ENCODE data around the gene CACTIN. TPM values are rescaled to one million over a fixed set of nuclear protein-coding genes. Genes with fewer than 3 reads are reported as not detected.
A peak's percentile ranks its signal among the peaks of the same experiment; 100 is the strongest.

The CACTIN gene
- polyA plus RNA-seq, 1 of the 3 experiments (the other 2 are of a cell fraction), result 36.4 TPM

DNA sequence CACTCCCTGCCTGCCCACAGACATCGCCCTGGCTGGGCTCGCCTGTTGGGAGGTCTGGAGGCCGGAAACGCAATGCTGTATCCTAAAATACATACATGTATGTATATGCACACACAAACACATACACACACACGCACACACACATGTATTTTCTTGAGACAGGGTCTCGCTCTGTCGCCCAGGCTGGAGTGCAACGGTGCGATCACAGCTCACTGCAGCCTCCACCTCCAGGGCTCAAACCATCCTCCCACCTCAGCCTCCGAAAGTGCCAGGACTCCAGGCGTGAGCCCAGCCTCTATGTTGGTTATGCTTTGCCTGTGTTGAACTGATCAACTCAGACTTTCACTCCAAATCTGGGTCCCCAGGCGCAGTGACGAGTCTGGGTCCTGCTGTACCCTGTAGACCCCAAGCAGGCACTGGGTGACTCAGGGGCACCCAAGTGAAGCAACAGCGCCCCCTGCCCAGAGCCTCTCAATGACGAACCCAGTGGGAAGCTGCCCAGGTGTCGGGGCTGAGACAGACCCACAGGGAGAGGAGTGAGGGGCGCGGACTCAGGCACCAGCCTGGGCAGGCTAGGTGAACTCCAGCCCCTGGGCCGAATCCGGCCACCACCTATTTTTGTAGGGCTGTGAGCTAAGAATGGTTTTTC, 27.4 kb upstream of the CACTIN start:
- no peaks in the 10 kb centered on the region for H3K27me3 ChIP-seq (ENCODE audit: insufficient read depth)
- no peak for TF ChIP-seq YY1 (IDR thresholded peaks at IDR 0.05; ENCODE audit: low read depth)
- TF ChIP-seq, protein P1, sequence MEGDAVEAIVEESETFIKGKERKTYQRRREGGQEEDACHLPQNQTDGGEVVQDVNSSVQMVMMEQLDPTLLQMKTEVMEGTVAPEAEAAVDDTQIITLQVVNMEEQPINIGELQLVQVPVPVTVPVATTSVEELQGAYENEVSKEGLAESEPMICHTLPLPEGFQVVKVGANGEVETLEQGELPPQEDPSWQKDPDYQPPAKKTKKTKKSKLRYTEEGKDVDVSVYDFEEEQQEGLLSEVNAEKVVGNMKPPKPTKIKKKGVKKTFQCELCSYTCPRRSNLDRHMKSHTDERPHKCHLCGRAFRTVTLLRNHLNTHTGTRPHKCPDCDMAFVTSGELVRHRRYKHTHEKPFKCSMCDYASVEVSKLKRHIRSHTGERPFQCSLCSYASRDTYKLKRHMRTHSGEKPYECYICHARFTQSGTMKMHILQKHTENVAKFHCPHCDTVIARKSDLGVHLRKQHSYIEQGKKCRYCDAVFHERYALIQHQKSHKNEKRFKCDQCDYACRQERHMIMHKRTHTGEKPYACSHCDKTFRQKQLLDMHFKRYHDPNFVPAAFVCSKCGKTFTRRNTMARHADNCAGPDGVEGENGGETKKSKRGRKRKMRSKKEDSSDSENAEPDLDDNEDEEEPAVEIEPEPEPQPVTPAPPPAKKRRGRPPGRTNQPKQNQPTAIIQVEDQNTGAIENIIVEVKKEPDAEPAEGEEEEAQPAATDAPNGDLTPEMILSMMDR (IDR thresholded peaks at IDR 0.05), result peak; percentile 48
- CTCF ChIA-PET, result interaction anchor here (1.0 to 1.4 kb wide), 6 partner anchors 11 to 69 kb away, joined by 3 to 6 read pairs (median 3); partner anchors contain the start of gene GIPC3
- H3K27ac ChIP-seq (ENCODE audit: low read depth in 2 of 2, low read length in 1 of 2), result no peak overlapping the region
- no peaks in the 10 kb centered on the region for H3F3A ChIP-seq (replicated peaks; ENCODE audit: insufficient read depth)
- peaks cover 0 to 6% of the 10 kb centered on the region in 2 experiments; a peak in 1 of 4 replicates for H3K4me1 ChIP-seq (ENCODE audit: control insufficient read depth in 1 of 2, insufficient read depth in 2 of 2, low read depth in 1 of 2, low read length in 1 of 2)
- no peaks in the 10 kb centered on the region for H3K9me3 ChIP-seq
- WGBS (ENCODE audit: low lambda C conversion rate), result 94% methylated on average over 19 of the region's 20 CpGs
- H4K20me1 ChIP-seq (ENCODE audit: insufficient read depth), result no peaks in the 10 kb centered on the region
- H2AFZ ChIP-seq (ENCODE audit: low read depth), result no peak overlapping the region
- H3K9me2 ChIP-seq, result no peaks in the 10 kb centered on the region
- peaks cover 6 to 21% of the 10 kb centered on the region in 2 experiments for H3K36me3 ChIP-seq (replicated peaks in 1 of 2; ENCODE audit: control insufficient read depth in 1 of 2, insufficient read depth in 2 of 2, low read length in 1 of 2)
- no peak overlapping the region for H3K4me3 ChIP-seq (ENCODE audit: low read depth in 2 of 2, low read length in 1 of 2)
- DNase-seq, result no peak
- no peak overlapping the region for H3K9ac ChIP-seq
- H3K79me2 ChIP-seq (ENCODE audit: insufficient read depth), result no peaks in the 10 kb centered on the region
- no peak overlapping the region for H3K4me2 ChIP-seq
- POLR2A ChIA-PET, result interaction anchor here (0.7 kb wide), 1 partner anchor 21 kb away, joined by 3 read pairs; no protein-coding TSS in a partner anchor

DNA sequence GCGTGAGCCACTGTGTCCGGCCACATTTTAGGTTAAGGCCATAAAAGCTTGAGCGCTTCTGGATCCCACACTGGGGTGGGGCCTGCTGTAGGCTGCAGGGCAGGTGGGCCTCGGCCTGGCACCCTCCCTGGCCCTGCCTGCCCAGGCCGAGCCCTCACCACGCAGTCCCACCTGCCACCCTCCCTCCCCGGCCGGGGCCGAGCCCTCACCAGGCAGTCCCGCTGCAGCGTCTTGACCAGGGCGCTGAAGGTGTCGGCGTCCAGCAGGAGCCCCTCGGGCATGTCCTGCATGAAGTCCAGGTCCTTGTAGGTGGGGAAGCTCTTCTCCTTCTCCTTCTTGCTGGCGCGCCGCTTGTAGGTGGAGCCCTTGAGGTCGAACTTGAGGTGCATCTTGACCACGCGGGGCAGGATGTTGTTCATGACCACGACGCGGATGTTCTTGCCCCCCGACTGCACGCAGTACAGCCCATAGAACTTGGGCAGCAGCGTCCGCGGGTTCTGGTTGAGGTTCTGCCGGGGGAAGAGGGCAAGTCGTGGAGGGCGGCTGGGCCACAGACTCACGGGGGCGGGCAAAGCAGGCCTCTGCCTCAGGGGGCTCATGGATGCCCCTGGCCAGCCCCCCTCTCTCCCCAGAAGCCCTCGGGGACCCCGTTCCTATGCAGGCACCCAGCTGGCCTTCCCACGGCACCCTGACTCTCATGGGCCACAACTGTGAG, 26.6 kb upstream of the CACTIN start:
- TF ChIP-seq FOSL2 (IDR thresholded peaks at IDR 0.05; ENCODE audit: borderline replicate concordance, low read depth) (no peak), EP300 (IDR thresholded peaks at IDR 0.05; ENCODE audit: borderline replicate concordance in 1 of 2, low read depth in 1 of 2, low read length in 1 of 2) (no peak), NFIC (IDR thresholded peaks at IDR 0.05; ENCODE audit: borderline replicate concordance) (no peak), CHD2 (IDR thresholded peaks at IDR 0.05; ENCODE audit: low read length, partially characterized antibody) (no peak)
- TF ChIP-seq, protein P2, sequence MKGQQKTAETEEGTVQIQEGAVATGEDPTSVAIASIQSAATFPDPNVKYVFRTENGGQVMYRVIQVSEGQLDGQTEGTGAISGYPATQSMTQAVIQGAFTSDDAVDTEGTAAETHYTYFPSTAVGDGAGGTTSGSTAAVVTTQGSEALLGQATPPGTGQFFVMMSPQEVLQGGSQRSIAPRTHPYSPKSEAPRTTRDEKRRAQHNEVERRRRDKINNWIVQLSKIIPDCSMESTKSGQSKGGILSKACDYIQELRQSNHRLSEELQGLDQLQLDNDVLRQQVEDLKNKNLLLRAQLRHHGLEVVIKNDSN (IDR thresholded peaks at IDR 0.05; ENCODE audit: borderline replicate concordance, low read depth), result no peak
- TF ChIP-seq, protein P1 (IDR thresholded peaks at IDR 0.05), result no peak
- TF ChIP-seq, protein P3, sequence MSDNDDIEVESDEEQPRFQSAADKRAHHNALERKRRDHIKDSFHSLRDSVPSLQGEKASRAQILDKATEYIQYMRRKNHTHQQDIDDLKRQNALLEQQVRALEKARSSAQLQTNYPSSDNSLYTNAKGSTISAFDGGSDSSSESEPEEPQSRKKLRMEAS (IDR thresholded peaks at IDR 0.05; ENCODE audit: low read depth), result no peak
- ChIA-PET POLR2A (no interaction called here), CTCF (interaction anchor here (1.0 to 1.5 kb wide), 4 partner anchors 13 to 64 kb away, joined by 3 to 4 read pairs (median 3); no protein-coding TSS in a partner anchor)
- peaks cover 0 to 6% of the 10 kb centered on the region in 2 experiments; a peak in 1 of 4 replicates for H3K4me1 ChIP-seq (ENCODE audit: control insufficient read depth in 1 of 2, insufficient read depth in 2 of 2, low read depth in 1 of 2, low read length in 1 of 2)
- H3K4me2 ChIP-seq, result no peak overlapping the region
- no peak for DNase-seq
- H3K36me3 ChIP-seq (replicated peaks in 1 of 2; ENCODE audit: control insufficient read depth in 1 of 2, insufficient read depth in 2 of 2, low read length in 1 of 2), result peaks cover 6 to 21% of the 10 kb centered on the region in 2 experiments
- H3K4me3 ChIP-seq (ENCODE audit: low read depth in 2 of 2, low read length in 1 of 2), result no peak overlapping the region
- no peak overlapping the region for H3K27ac ChIP-seq (ENCODE audit: low read depth in 2 of 2, low read length in 1 of 2)
- H3K79me2 ChIP-seq (ENCODE audit: insufficient read depth), result no peaks in the 10 kb centered on the region
- no peaks in the 10 kb centered on the region for H3K9me3 ChIP-seq
- H3K9ac ChIP-seq, result no peak overlapping the region
- no peaks in the 10 kb centered on the region for H4K20me1 ChIP-seq (ENCODE audit: insufficient read depth)
- WGBS (ENCODE audit: low lambda C conversion rate), result 95% methylated on average over 30 of the region's 37 CpGs
- no peak overlapping the region for H2AFZ ChIP-seq (ENCODE audit: low read depth)
- no peaks in the 10 kb centered on the region for H3F3A ChIP-seq (replicated peaks; ENCODE audit: insufficient read depth)
- no peaks in the 10 kb centered on the region for H3K27me3 ChIP-seq (ENCODE audit: insufficient read depth)
- no peaks in the 10 kb centered on the region for H3K9me2 ChIP-seq
